Coronary artery (tissue), 2 donors: ENCODE data around the gene TSPY9.
"Not testable (repeated sequence)": the region's sequence is repeated elsewhere in the genome, so short reads cannot be mapped to it uniquely, and the experiment has no call there.

Source experiments
- DNase-seq: peaks from one replicate; pipeline ENCODE4 v3.0.0-alpha.2; 2017; ENCODE audit warnings: low spot score
- H3K27ac ChIP-seq, 2 donors: fragments of 200-600 bp; sonication (generic); one replicate each; pipeline ENCODE4 v1.5.1; 2016 to 2019
- H3K4me3 ChIP-seq: fragments of 200-600 bp; sonication (generic); 2 replicates; pipeline ENCODE4 v1.5.1; 2016; ENCODE audit warnings: mild to moderate bottlenecking, moderate library complexity

TSPY9 gene

DNA sequence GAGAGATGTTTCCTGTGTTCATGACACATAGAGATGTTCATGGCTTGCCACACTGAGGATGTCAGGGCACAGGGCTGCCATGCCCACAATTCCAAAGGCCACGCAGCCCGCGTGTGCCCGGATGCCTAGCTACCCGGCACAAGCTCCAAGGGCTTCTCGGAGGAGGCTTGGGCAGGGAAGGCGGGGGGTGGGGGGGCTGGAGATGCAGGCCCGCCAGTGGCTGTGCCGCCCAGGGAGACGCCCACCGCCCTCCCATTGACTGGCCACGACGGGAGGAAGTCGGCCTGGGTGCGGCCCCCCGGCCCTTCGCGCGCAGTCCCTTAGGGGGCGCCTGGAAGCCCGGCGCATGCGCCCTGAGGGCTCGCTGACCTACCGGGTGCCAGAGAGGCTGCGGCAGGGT, at the start of gene TSPY9:
Gene TSPY9 (plus strand): TSS at position 301 of the 400 bp plus-strand sequence. CDS start 46 bp downstream, at position 347.
- H3K27ac ChIP-seq, DNase-seq, H3K4me3 ChIP-seq: not testable (repeated sequence)

DNA sequence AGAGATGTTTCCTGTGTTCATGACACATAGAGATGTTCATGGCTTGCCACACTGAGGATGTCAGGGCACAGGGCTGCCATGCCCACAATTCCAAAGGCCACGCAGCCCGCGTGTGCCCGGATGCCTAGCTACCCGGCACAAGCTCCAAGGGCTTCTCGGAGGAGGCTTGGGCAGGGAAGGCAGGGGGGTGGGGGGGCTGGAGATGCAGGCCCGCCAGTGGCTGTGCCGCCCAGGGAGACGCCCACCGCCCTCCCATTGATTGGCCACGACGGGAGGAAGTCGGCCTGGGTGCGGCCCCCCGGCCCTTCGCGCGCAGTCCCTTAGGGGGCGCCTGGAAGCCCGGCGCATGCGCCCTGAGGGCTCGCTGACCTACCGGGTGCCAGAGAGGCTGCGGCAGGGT, 20.4 kb upstream of the TSPY9 start, which contains the start of gene TSPY1:
Gene TSPY1 (plus strand): TSS at position 301 of the 400 bp plus-strand sequence. CDS start 46 bp downstream, at position 347.
- H3K27ac ChIP-seq, DNase-seq, H3K4me3 ChIP-seq: not testable (repeated sequence)

DNA sequence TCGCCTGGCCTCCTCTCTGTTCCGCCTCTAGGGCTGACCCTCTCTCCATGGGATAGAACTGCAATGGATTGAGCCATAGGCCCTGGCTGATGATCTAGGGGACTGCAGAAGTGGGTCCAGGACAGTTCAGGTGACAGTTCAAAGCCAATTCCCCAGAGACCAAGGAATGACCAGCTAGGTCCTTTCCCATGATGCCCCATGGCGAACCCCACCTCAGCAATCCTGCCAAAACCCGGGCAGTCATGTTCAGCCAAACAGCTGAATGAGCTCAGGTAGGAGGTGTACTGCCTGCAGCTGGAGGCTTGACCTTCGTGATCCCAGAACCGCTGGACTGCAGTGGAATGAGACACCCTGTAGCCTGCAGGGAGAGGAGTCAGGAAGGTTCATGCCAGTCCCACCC, 17.3 kb downstream of the TSPY9 start:
- not testable (repeated sequence) for H3K27ac ChIP-seq, DNase-seq, H3K4me3 ChIP-seq

GRCh38 chrY:9516287-9516686, 29.2 kb downstream of the TSPY9 start:
- DNase-seq, H3K27ac ChIP-seq, H3K4me3 ChIP-seq: not testable (repeated sequence)

- H3K4me3 ChIP-seq, DNase-seq, H3K27ac ChIP-seq: not testable (repeated sequence)
These were observed 40.5 kb downstream of the TSPY9 start, which contains the start of gene TSPY10 for GRCh38 chrY:9527580-9527979. Gene TSPY10 (plus strand): TSS chrY:9527880. CDS start chrY:9527926, 46 bp downstream.
